ENCODE measurements around the gene AQP12B.

AQP12B gene

DNA sequence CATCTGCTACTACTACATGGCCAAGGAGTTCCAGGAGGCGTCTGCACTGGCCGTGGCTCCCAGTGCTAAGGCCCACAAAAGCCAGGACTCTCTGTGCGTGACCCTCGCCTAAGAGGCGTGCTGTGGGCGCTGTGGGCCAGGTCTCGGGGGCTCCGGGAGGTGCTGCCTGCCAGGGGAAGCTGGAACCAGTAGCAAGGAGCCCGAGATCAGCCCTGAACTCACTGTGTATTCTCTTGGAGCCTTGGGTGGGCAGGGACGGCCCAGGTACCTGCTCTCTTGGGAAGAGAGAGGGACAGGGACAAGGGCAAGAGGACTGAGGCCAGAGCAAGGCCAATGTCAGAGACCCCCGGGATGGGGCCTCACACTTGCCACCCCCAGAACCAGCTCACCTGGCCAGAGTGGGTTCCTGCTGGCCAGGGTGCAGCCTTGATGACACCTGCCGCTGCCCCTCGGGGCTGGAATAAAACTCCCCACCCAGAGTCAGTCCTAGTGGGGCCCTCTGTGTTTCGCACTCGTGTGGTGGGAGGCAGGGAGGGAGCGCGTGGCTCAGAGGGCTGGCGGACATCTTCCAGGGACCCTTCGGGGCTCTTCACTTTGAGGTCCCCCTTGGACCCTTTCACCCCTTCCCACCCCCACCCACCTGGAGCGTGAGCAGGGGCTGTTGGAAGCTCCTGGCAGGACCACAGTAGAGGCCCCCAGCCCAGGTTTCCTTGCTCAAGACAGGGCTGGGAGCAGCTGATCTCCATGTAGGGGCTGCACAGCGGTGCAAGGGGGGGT lies 51.7 kb downstream of the AQP12B start:
- no peak overlapping the region for H2BK120ac ChIP-seq (ENCODE audit: low read depth, low read length)
- H3K9me3 ChIP-seq (ENCODE audit: control insufficient read depth, low read length), result peaks cover 17% of the 10 kb centered on the region
- no peak for DNase-seq
- peaks cover 0 to 12% of the 10 kb centered on the region in 2 experiments for H3K36me3 ChIP-seq (ENCODE audit: control insufficient read depth in 1 of 2, insufficient read depth in 2 of 2, low read depth in 1 of 2, low read length in 2 of 2)
- no peak overlapping the region for H3K23ac ChIP-seq (ENCODE audit: low read length in 2 of 2)
- H4K8ac ChIP-seq (ENCODE audit: low read length), result no peak overlapping the region
- no peak overlapping the region for H2AK5ac ChIP-seq (ENCODE audit: low read length, severe bottlenecking)
- no peak overlapping the region for H2BK5ac ChIP-seq (ENCODE audit: low read depth, low read length, poor library complexity, severe bottlenecking)
- no peak overlapping the region for H3K27ac ChIP-seq (ENCODE audit: low read length, poor library complexity, severe bottlenecking)
- H2BK15ac ChIP-seq (ENCODE audit: low read depth, poor library complexity, severe bottlenecking), result no peak overlapping the region
- H3K18ac ChIP-seq (ENCODE audit: low read depth in 1 of 2, low read length in 2 of 2), result no peak overlapping the region
- H3K4me3 ChIP-seq (ENCODE audit: insufficient read depth in 1 of 2, low read depth in 1 of 2, low read length in 2 of 2), result no peak overlapping the region
- WGBS, result 85% methylated on average over 21 of the region's 21 CpGs
- no peak overlapping the region for H4K91ac ChIP-seq (ENCODE audit: low read length)
- no peak overlapping the region for H3K4ac ChIP-seq (ENCODE audit: low read depth in 1 of 2, low read length in 2 of 2)
- no peaks in the 10 kb centered on the region for H3K79me1 ChIP-seq (replicated peaks; ENCODE audit: low read length, poor library complexity, severe bottlenecking)
- peaks cover 2% of the 10 kb centered on the region for H3K4me1 ChIP-seq (ENCODE audit: control insufficient read depth, insufficient read depth, low read depth, low read length)
- H3K14ac ChIP-seq (ENCODE audit: low read length in 2 of 2), result no peak overlapping the region
- no peak overlapping the region for H2BK12ac ChIP-seq (ENCODE audit: low read length in 2 of 2)
- no peak overlapping the region for H3K9ac ChIP-seq (ENCODE audit: low read length)
- no peak overlapping the region for H3K4me2 ChIP-seq (ENCODE audit: low read length, poor library complexity, severe bottlenecking)
- peaks cover 0 to 28% of the 10 kb centered on the region in 2 experiments for H3K27me3 ChIP-seq (ENCODE audit: control insufficient read depth in 1 of 2, insufficient read depth in 1 of 2, low read length in 2 of 2)
- no peak overlapping the region for H2AFZ ChIP-seq (ENCODE audit: low read depth, low read length)

DNA sequence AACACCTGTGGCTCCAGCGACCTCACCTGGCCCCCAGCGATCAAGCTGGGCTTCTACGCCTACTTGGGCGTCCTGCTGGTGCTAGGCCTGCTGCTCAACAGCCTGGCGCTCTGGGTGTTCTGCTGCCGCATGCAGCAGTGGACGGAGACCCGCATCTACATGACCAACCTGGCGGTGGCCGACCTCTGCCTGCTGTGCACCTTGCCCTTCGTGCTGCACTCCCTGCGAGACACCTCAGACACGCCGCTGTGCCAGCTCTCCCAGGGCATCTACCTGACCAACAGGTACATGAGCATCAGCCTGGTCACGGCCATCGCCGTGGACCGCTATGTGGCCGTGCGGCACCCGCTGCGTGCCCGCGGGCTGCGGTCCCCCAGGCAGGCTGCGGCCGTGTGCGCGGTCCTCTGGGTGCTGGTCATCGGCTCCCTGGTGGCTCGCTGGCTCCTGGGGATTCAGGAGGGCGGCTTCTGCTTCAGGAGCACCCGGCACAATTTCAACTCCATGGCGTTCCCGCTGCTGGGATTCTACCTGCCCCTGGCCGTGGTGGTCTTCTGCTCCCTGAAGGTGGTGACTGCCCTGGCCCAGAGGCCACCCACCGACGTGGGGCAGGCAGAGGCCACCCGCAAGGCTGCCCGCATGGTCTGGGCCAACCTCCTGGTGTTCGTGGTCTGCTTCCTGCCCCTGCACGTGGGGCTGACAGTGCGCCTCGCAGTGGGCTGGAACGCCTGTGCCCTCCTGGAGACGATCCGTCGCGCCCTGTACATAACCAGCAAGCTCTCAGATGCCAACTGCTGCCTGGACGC lies 52.5 kb downstream of the AQP12B start:
- Histone ChIP-seq H3K27ac (ENCODE audit: low read length, poor library complexity, severe bottlenecking) (no peak overlapping the region), H3K9me3 (ENCODE audit: control insufficient read depth, low read length) (peaks cover 17% of the 10 kb centered on the region), H3K23ac (ENCODE audit: low read length in 2 of 2) (no peak overlapping the region), H2AK5ac (ENCODE audit: low read length, severe bottlenecking) (no peak overlapping the region), H3K4me3 (ENCODE audit: insufficient read depth in 1 of 2, low read depth in 1 of 2, low read length in 2 of 2) (no peak overlapping the region), H3K27me3 (ENCODE audit: control insufficient read depth in 1 of 2, insufficient read depth in 1 of 2, low read length in 2 of 2) (peaks cover 0 to 28% of the 10 kb centered on the region in 2 experiments), H2AFZ (ENCODE audit: low read depth, low read length) (no peak overlapping the region), H2BK15ac (ENCODE audit: low read depth, poor library complexity, severe bottlenecking) (no peak overlapping the region), H4K91ac (ENCODE audit: low read length) (no peak overlapping the region), H3K4me2 (ENCODE audit: low read length, poor library complexity, severe bottlenecking) (no peak overlapping the region), H3K36me3 (ENCODE audit: control insufficient read depth in 1 of 2, insufficient read depth in 2 of 2, low read depth in 1 of 2, low read length in 2 of 2) (peaks cover 0 to 12% of the 10 kb centered on the region in 2 experiments), H2BK120ac (ENCODE audit: low read depth, low read length) (no peak overlapping the region), H3K4me1 (ENCODE audit: control insufficient read depth, insufficient read depth, low read depth, low read length) (peaks cover 6% of the 10 kb centered on the region), H4K8ac (ENCODE audit: low read length) (no peak overlapping the region), H3K9ac (ENCODE audit: low read length) (no peak overlapping the region), H2BK5ac (ENCODE audit: low read depth, low read length, poor library complexity, severe bottlenecking) (no peak overlapping the region), H2BK12ac (ENCODE audit: low read length in 2 of 2) (no peak overlapping the region), H3K18ac (ENCODE audit: low read depth in 1 of 2, low read length in 2 of 2) (no peak overlapping the region), H3K14ac (ENCODE audit: low read length in 2 of 2) (no peak overlapping the region), H3K4ac (ENCODE audit: low read depth in 1 of 2, low read length in 2 of 2) (no peak overlapping the region), H3K79me1 (replicated peaks; ENCODE audit: low read length, poor library complexity, severe bottlenecking) (no peaks in the 10 kb centered on the region)
- DNase-seq, result no peak
- 93% methylated on average over 50 of the region's 50 CpGs for WGBS

GRCh38 chr2:240629619-240629967 lies 53.1 kb downstream of the AQP12B start:
- Histone ChIP-seq H2BK15ac (ENCODE audit: low read depth, poor library complexity, severe bottlenecking) (no peak overlapping the region), H3K4me3 (ENCODE audit: insufficient read depth in 1 of 2, low read depth in 1 of 2, low read length in 2 of 2) (no peak overlapping the region), H3K27me3 (ENCODE audit: control insufficient read depth in 1 of 2, insufficient read depth in 1 of 2, low read length in 2 of 2) (peaks cover 0 to 28% of the 10 kb centered on the region in 2 experiments), H2BK5ac (ENCODE audit: low read depth, low read length, poor library complexity, severe bottlenecking) (no peak overlapping the region), H3K27ac (ENCODE audit: low read length, poor library complexity, severe bottlenecking) (no peak overlapping the region), H3K4ac (ENCODE audit: low read depth in 1 of 2, low read length in 2 of 2) (no peak overlapping the region), H2BK12ac (ENCODE audit: low read length in 2 of 2) (no peak overlapping the region), H3K9me3 (ENCODE audit: control insufficient read depth, low read length) (peaks cover 16% of the 10 kb centered on the region), H3K18ac (ENCODE audit: low read depth in 1 of 2, low read length in 2 of 2) (no peak overlapping the region), H3K4me1 (ENCODE audit: control insufficient read depth, insufficient read depth, low read depth, low read length) (peaks cover 12% of the 10 kb centered on the region), H3K4me2 (ENCODE audit: low read length, poor library complexity, severe bottlenecking) (no peak overlapping the region), H3K9ac (ENCODE audit: low read length) (no peak overlapping the region), H3K79me1 (replicated peaks; ENCODE audit: low read length, poor library complexity, severe bottlenecking) (no peaks in the 10 kb centered on the region), H3K23ac (ENCODE audit: low read length in 2 of 2) (no peak overlapping the region), H2AFZ (ENCODE audit: low read depth, low read length) (no peak overlapping the region), H4K8ac (ENCODE audit: low read length) (no peak overlapping the region), H3K14ac (ENCODE audit: low read length in 2 of 2) (no peak overlapping the region), H4K91ac (ENCODE audit: low read length) (no peak overlapping the region), H2BK120ac (ENCODE audit: low read depth, low read length) (no peak overlapping the region), H3K36me3 (ENCODE audit: control insufficient read depth in 1 of 2, insufficient read depth in 2 of 2, low read depth in 1 of 2, low read length in 2 of 2) (peaks cover 0 to 12% of the 10 kb centered on the region in 2 experiments), H2AK5ac (ENCODE audit: low read length, severe bottlenecking) (no peak overlapping the region)
- DNase-seq, result no peak
- WGBS, result 79% methylated on average over 3 of the region's 5 CpGs

Measured in mesenchymal stem cell (in vitro differentiated cells and primary cell).